GM21825 (cell line): ENCODE results near the gene FAM227B.
"Not testable (repeated sequence)": the region's sequence is repeated elsewhere in the genome, so short reads cannot be mapped to it uniquely, and the experiment has no call there.

Source experiments
- ATAC-seq: cut with Tn5 transposase; IDR thresholded peaks from one replicate; pipeline ENCODE4 v1.9.1; 2021; ENCODE audit warnings: mild to moderate bottlenecking, moderate library complexity; ENCODE audit not compliant: unreplicated experiment

FAM227B gene

GRCh38 chr15:49620658-49621368 lies at the start of gene FAM227B, which contains the start of gene DTWD1:
FAM227B (minus strand) TSS chr15:49620818; CDS start chr15:49615171, 5,647 bp downstream.
DTWD1 (plus strand) TSS chr15:49621048; CDS start chr15:49625168, 4,120 bp downstream.
- ATAC-seq = peak; percentile 98

DNA sequence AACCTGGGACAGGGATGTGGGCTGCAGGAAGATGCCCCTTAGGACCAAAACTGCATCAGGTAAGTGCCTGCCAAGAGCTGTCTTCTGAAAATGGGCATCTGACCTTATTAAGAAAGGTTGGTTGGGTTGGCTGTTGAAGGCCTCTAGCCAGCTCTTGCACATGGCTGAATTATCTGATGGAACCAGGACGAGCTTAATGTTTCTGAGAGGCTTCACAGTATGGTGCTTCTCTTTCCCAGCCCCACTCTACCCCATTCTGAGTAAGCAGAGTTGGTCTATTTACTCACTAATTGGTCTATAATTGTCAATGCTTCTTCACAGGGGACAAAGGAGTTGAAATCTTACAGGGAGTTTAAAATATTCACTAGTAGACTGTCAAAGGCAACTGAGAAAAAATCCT lies 48.7 kb upstream of the FAM227B start:
- ATAC-seq = no peak

DNA sequence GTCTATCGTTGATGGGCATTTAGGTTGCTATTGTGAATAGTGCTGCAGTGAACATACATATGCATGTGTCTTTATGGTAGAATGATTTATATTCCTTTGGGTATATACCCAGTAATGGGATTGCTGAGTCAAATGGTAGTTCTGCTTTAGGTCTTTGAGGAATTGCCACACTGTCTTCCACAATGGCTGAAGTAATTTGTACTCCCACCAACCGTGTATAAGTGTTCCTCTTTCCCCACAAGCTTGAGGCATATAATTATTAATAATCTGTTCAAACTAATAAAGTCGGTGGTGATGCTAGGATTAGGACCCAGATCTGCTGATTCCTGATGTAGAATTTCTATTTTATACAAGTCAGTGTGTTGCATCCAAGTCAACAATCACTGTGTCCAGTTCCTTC lies 45.9 kb upstream of the FAM227B start:
- ATAC-seq = not testable (repeated sequence)

DNA sequence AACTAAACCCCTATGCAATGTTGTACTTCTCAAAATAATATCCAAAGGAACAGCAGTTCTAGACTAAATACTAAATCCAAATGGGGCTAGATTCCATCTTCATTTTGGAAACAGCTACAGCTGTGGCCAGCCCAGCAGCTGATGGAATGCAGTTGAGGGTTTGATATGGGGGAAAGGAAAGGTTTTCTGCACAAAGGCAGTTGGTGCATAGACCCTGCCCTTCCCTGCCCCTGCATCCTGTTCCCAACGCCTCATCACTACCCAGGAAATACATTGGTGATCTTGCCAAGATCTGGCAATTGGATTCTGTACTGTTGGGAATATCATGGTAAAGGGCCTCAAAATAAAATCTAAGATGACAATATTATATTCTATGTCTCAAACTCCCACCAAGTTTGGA lies 44.1 kb upstream of the FAM227B start:
- ATAC-seq = no peak

DNA sequence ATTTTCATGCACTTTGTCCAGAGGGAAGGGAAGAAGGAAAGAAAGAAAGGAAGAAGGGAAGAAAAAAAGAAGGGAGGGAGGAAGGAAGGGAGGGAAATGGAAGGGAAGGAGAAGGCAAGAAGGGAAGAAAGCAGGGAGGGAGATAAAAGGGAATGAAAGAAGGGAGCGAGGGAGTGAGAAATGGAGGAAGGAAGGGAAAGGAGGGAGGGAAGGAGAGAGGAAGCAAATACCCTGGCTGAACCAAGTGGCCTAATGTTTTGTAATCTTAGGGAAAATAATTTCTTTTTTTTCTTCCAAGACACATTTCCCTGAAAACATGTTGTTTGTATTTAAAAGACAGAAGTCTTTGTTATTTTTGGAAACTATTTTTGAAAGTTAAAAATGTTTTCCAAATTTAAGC lies 36.1 kb upstream of the FAM227B start:
- ATAC-seq = no peak

- ATAC-seq = no peak
These were observed 32.3 kb upstream of the FAM227B start for GRCh38 chr15:49652922-49653321.

DNA sequence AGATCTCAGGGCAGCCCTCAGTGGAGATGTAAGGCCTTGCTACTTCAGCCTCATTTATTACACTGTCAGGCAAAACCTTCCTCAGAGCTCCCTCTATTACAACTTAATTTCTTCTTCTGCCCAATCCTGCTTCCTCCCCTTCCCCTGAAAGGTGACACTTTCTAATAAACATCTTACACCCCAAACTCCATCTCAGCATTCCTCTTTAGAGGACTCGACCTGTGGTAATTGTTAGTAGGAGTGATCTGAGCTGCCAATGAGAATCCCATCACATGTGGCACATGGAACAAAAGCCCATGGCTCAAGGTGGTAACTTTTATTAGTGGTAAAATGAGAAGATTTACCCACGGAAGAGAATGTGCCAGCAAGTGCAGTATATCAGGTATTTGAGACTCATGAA lies 30.1 kb upstream of the FAM227B start:
- no peak for ATAC-seq

- no peak for ATAC-seq
These were observed 29.4 kb upstream of the FAM227B start for GRCh38 chr15:49649987-49650386.

DNA sequence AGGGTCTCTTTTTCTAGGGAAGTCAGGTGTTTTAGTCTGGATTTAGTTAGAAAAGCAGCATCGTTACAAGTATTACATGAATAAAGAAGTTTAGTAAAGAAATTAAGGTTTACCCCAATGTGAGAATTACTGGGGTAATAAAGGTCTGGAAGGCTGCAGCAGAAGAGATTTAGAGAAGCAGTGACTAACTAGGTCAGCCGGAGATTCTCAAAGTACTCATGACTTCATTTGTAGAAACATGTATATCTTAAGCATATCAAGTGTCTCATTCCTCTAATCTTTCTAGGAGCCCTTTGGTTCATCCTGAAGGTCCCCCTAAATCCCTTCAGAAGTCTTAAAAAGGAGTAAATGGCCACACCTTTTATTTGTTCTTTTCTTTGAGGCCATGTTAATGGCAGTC lies 26.3 kb upstream of the FAM227B start:
- ATAC-seq = no peak

GRCh38 chr15:49645941-49646340 lies 25.3 kb upstream of the FAM227B start:
- no peak for ATAC-seq

- no peak for ATAC-seq
These were observed 24.7 kb upstream of the FAM227B start for GRCh38 chr15:49645277-49645676.

GRCh38 chr15:49644364-49644794 lies 23.8 kb upstream of the FAM227B start:
- ATAC-seq = no peak

DNA sequence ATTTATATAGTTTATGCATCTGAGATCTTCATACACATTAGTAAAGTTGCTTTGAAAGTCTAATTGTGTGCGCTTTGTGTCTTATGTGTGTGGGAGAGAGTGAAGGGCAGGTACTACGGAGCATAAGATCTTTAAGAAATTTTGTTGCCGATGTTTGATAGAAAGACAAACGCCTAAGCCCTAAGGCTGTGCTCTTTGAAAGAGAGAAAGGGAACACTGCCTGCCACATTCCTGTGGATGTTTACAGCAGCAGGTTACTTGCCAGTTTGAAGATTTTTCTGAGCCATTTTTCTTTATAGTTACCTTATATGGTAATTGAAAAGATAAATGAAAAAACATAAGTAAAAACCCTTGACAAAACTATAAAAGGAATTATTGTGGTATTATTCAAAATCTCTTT lies 17.2 kb upstream of the FAM227B start:
- ATAC-seq = no peak

- ATAC-seq = no peak
These were observed 7.8 kb upstream of the FAM227B start for GRCh38 chr15:49628379-49628778.

DNA sequence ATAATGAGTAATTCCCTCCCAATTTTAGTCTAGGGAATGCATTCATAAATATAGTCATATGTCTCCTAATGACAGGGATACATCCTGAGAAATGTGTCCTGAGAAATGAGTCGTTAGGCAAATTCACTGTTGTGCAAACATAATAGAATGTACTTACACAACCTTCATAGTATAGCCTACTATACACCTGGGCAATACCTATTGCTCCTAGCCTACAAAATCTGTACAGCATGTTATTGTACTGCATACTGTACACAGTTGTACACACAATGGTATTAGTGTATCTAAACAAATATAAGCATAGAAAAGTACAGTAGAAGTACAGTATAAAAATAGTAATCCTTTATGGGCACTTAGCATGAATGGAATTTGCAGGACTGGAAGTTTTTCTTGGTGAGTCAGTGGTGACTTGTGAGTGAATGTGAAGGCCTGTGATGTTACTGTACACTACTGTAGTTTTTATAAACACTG lies 6.8 kb upstream of the FAM227B start:
- no peak for ATAC-seq

- ATAC-seq = no peak
These were observed 4.9 kb upstream of the FAM227B start for GRCh38 chr15:49625460-49626036.

GRCh38 chr15:49624056-49624455 lies 3.4 kb upstream of the FAM227B start:
- ATAC-seq = no peak

GRCh38 chr15:49622561-49622960 lies 1.9 kb upstream of the FAM227B start:
- no peak for ATAC-seq

DNA sequence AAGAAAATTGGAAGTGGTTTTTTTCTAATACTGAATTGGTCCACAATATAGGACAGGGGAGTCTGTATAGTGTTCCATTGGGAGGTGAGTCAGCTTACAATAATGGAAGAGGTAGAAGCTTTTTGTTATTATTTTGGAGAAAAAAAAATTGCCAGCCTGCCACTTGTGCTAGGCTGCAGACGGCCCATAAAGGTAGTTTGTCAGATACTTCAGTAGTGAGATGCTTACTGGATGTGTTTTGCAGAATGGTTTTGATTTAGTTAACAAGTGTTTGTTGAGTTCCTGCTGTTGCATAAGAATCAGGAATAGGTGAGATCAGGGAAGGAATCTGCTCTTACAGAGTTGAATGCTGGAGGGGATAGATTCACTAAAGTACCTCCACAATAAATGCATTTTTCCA lies 1.3 kb upstream of the FAM227B start:
- no peak for ATAC-seq

GRCh38 chr15:49621401-49621811 lies 788 bp upstream of the FAM227B start:
- ATAC-seq = no peak

DNA sequence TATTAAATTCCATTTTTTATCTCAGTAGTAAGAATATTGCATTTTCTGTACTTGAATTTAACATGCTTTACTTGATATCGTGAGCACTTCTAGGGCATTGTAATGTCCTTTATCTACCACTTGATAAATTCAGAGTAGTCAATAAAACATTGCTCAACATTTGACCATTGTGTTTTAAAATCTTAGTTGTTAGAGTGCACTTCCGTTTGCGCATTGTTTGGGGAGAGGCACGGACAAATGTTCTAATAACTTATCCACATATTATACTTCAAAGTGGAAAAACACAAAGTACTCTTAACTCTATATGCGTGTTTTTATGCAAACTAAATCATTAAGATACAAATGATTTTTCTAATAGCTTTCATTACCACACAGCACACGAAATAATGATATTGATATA lies 419 bp downstream of the FAM227B start:
- ATAC-seq = no peak

DNA sequence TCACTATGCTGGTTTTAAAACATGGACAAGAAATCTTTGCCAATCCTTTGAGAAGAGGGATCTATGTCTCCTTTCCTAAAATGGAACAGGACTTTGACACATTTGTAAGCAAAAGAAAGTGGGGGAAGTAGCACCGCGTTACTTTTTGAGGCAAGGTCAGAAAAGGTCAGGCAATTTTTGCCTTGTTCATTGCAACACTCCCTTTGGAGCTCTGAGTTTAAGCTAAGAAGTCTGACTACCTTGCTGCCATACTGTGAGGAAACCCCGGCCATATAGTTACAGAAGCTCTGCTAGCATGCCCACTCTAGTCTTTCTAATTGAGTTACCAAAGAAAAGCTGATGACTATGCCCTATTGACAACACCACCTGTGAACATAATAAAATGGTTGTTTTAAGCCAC lies 1.4 kb downstream of the FAM227B start:
- ATAC-seq = no peak
